Caco-2 (cell line): ENCODE measurements around the gene SGMS1. TPM values are rescaled to one million over a fixed set of nuclear protein-coding genes. Genes with fewer than 3 reads are reported as not detected.

Source experiments
- BruUV-seq: library from RNA; stranded (reverse); fragments of 400-500 nt; replicated peaks from 2 replicates; lab custom pipeline; 2021; lab: Mats Ljungman, UMichigan
- CTCF ChIA-PET: fragments of 300-600 bp; sonication (Branson Sonifier 250); formaldehyde crosslinking; loops from one replicate; lab custom pipeline; 2022; ENCODE audit warnings: antibody characterized with exemption; lab: Charles Lee
- POLR2A ChIA-PET: fragments of 300-600 bp; sonication (Branson Sonifier 250); formaldehyde crosslinking; loops from one replicate; lab custom pipeline; 2022; ENCODE audit warnings: antibody characterized with exemption; lab: Charles Lee
- DNase-seq, 2 experiments: peaks; one replicate each; pipeline versions ENCODE4 v3.0.0 to v3.0.0-alpha.2; 2020 to 2022
- H3K27me3 ChIP-seq: replicated peaks from 2 replicates; pipeline ENCODE4 v1.6.0; 2011; ENCODE audit warnings: low read length; ENCODE audit not compliant: control insufficient read depth, insufficient read depth
- H3K36me3 ChIP-seq: 2 replicates; pipeline ENCODE4 v1.5.1; 2011; ENCODE audit warnings: low read length; ENCODE audit not compliant: control insufficient read depth, insufficient read depth
- H3K4me1 ChIP-seq: fragments of 250-450 bp; sonication (Bioruptor Pico); 2 replicates; pipeline ENCODE4 v1.5.1; 2020; ENCODE audit warnings: mild to moderate bottlenecking
- H3K4me3 ChIP-seq: 2 replicates; pipeline ENCODE4 v1.5.1; 2011; ENCODE audit warnings: low read depth, mild to moderate bottlenecking, control low read depth, low read length
- H3K9me3 ChIP-seq: fragments of 250-450 bp; sonication (Bioruptor Pico); 2 replicates; pipeline ENCODE4 v1.5.1; 2020; ENCODE audit warnings: mild to moderate bottlenecking, moderate library complexity
- H3K27ac Mint-ChIP-seq: one replicate; pipeline ENCODE4 v1.8.0; 2022; ENCODE audit warnings: mixed read lengths; ENCODE audit not compliant: unreplicated experiment
- H3K27me3 Mint-ChIP-seq: one replicate; pipeline ENCODE4 v1.8.0; 2022; ENCODE audit warnings: mixed read lengths; ENCODE audit not compliant: insufficient read depth, unreplicated experiment
- H3K36me3 Mint-ChIP-seq: one replicate; pipeline ENCODE4 v1.8.0; 2022; ENCODE audit warnings: mild to moderate bottlenecking, mixed read lengths; ENCODE audit not compliant: insufficient read depth, unreplicated experiment
- H3K4me1 Mint-ChIP-seq: one replicate; pipeline ENCODE4 v1.8.0; 2022; ENCODE audit warnings: low read depth, mixed read lengths; ENCODE audit not compliant: unreplicated experiment
- H3K4me3 Mint-ChIP-seq: one replicate; pipeline ENCODE4 v1.8.0; 2022; ENCODE audit warnings: mild to moderate bottlenecking, moderate library complexity, mixed read lengths; ENCODE audit not compliant: unreplicated experiment
- H3K9me3 Mint-ChIP-seq: one replicate; pipeline ENCODE4 v1.8.0; 2022; ENCODE audit warnings: mixed read lengths; ENCODE audit not compliant: unreplicated experiment
- intact Hi-C: fragments of 100-400 bp; cut with micrococcal nuclease; formaldehyde crosslinking; loops from one replicate; pipeline ENCODE4 v1.10.0; 2022; ENCODE audit not compliant: unreplicated experiment
- total RNA-seq: library from RNA; stranded (reverse); gene quantifications from 2 replicates; pipeline ENCODE4 v1.2.3, GENCODE V29; 2022
- TF ChIP-seq, protein P1 (sequence below), 2 experiments: fragments of 200-600 bp in 1 of 2; IDR thresholded peaks; 1 replicate in 1 of 2; 2 replicates in 1 of 2; pipeline versions ENCODE4 v1.5.1 to v1.8.0; 2011 to 2022; ENCODE audit warnings: antibody characterized with exemption in 1 of 2, control low read depth in 1 of 2, inconsistent platforms in 1 of 2, low read depth in 1 of 2, low read length in 1 of 2, mild to moderate bottlenecking in 1 of 2, moderate library complexity in 1 of 2; ENCODE audit not compliant: insufficient read depth in 1 of 2, severe bottlenecking in 1 of 2, unreplicated experiment in 1 of 2

The SGMS1 gene
- total RNA-seq, 1 experiment from 2014 or later, result 30.5 TPM

DNA sequence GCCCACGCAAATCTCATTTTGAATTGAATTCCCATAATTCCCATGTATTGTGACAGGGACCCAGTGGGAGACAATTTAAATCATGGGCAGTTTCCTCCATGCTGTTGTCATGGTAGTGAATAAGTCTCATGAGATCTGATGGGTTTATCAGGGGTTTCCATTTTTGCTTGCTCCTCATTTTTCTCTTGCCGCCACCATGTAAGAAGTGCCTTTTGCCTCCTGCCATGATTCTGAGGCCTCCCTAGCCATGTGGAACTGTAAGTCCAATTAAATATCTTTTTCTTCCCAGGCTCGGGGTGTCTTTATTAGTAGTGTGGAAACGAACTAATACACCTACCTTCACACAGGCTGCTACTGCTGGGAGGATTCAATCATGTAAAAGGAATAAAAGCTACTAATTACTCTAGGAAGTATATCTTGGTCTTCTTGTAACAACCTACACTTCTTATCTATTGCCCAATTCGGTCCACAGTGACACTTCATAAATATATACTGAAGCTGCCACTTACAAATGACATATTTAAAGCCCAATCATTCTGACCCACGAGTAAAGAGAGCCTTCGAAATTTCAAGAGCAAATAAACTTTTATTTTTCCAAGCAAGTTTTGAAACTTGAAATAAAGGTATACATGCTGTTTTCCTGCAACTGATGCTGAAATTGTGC lies 272.1 kb downstream of the SGMS1 start:
- H3K9me3 Mint-ChIP-seq, result peaks cover 18% of the 10 kb centered on the region
- H3K36me3 Mint-ChIP-seq, result peaks cover 14% of the 10 kb centered on the region
- H3K27ac Mint-ChIP-seq, result no peak overlapping the region
- H3K27me3 Mint-ChIP-seq, result no peaks in the 10 kb centered on the region
- Histone ChIP-seq H3K9me3 (peaks cover 18% of the 10 kb centered on the region; the same call in 1 of the 2 replicates), H3K36me3 (no peaks in the 10 kb centered on the region; the same call in 1 of the 2 replicates), H3K4me3 (no peak overlapping the region), H3K4me1 (no peaks in the 10 kb centered on the region), H3K27me3 (no peaks in the 10 kb centered on the region)
- DNase-seq, result no peak
- intact Hi-C loops, result no loop called here
- no TSS peak for BruUV-seq
- ChIA-PET CTCF (no interaction called here), POLR2A (no interaction called here)
- no peak overlapping the region for H3K4me3 Mint-ChIP-seq
- TF ChIP-seq, protein P1, sequence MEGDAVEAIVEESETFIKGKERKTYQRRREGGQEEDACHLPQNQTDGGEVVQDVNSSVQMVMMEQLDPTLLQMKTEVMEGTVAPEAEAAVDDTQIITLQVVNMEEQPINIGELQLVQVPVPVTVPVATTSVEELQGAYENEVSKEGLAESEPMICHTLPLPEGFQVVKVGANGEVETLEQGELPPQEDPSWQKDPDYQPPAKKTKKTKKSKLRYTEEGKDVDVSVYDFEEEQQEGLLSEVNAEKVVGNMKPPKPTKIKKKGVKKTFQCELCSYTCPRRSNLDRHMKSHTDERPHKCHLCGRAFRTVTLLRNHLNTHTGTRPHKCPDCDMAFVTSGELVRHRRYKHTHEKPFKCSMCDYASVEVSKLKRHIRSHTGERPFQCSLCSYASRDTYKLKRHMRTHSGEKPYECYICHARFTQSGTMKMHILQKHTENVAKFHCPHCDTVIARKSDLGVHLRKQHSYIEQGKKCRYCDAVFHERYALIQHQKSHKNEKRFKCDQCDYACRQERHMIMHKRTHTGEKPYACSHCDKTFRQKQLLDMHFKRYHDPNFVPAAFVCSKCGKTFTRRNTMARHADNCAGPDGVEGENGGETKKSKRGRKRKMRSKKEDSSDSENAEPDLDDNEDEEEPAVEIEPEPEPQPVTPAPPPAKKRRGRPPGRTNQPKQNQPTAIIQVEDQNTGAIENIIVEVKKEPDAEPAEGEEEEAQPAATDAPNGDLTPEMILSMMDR (IDR thresholded peaks at IDR 0.05; ENCODE audit: insufficient read depth in 1 of 2, low read depth in 1 of 2, low read length in 1 of 2, severe bottlenecking in 1 of 2, unreplicated experiment in 1 of 2), result no peak
- H3K4me1 Mint-ChIP-seq, result no peaks in the 10 kb centered on the region

DNA sequence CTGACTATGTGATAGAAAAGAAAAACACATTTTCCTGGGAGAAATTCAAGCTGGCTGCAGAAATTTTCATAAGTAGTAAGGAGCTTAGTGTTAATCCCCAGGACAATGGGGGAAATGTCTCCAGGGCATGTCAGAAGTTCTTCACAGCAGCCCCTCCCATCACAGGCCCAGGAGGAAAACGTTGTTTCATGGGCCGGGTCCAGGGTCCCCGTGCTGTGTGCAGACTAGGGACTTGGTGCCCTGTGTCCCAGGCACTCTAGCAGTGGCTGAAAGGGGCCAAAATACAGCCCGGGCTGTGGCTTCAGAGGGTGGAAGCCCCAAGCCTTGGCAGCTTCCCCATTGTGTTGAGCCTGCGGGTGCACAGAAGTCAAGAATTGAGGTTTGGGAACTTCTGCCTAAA lies 273.4 kb downstream of the SGMS1 start:
- POLR2A ChIA-PET, result no interaction called here
- CTCF ChIA-PET, result no interaction called here
- Histone ChIP-seq H3K9me3 (peaks cover 18% of the 10 kb centered on the region; the same call in 1 of the 2 replicates), H3K27me3 (no peaks in the 10 kb centered on the region), H3K4me3 (no peak overlapping the region), H3K36me3 (no peaks in the 10 kb centered on the region; the same call in 1 of the 2 replicates), H3K4me1 (no peaks in the 10 kb centered on the region)
- DNase-seq, result no peak
- H3K4me3 Mint-ChIP-seq, result no peak overlapping the region
- peaks cover 10% of the 10 kb centered on the region for H3K36me3 Mint-ChIP-seq
- H3K27me3 Mint-ChIP-seq, result no peaks in the 10 kb centered on the region
- H3K4me1 Mint-ChIP-seq, result no peaks in the 10 kb centered on the region
- intact Hi-C loops, result no loop called here
- H3K27ac Mint-ChIP-seq, result no peak overlapping the region
- peaks cover 18% of the 10 kb centered on the region for H3K9me3 Mint-ChIP-seq
- TF ChIP-seq, protein P1 (IDR thresholded peaks at IDR 0.05; ENCODE audit: insufficient read depth in 1 of 2, low read depth in 1 of 2, low read length in 1 of 2, severe bottlenecking in 1 of 2, unreplicated experiment in 1 of 2), result no peak
- BruUV-seq, result no TSS peak

GRCh38 chr10:50349554-50349953 lies 274.2 kb downstream of the SGMS1 start:
- no peak overlapping the region for H3K4me3 Mint-ChIP-seq
- Histone ChIP-seq H3K36me3 (no peaks in the 10 kb centered on the region), H3K27me3 (no peaks in the 10 kb centered on the region), H3K4me3 (no peak overlapping the region), H3K9me3 (peaks cover 18% of the 10 kb centered on the region; the same call in 1 of the 2 replicates), H3K4me1 (no peaks in the 10 kb centered on the region)
- no peak for DNase-seq
- ChIA-PET POLR2A (no interaction called here), CTCF (no interaction called here)
- no TSS peak for BruUV-seq
- peaks cover 8% of the 10 kb centered on the region for H3K36me3 Mint-ChIP-seq
- intact Hi-C loops, result no loop called here
- H3K27me3 Mint-ChIP-seq, result no peaks in the 10 kb centered on the region
- TF ChIP-seq, protein P1 (IDR thresholded peaks at IDR 0.05; ENCODE audit: insufficient read depth in 1 of 2, low read depth in 1 of 2, low read length in 1 of 2, severe bottlenecking in 1 of 2, unreplicated experiment in 1 of 2), result no peak
- peaks cover 18% of the 10 kb centered on the region for H3K9me3 Mint-ChIP-seq
- H3K27ac Mint-ChIP-seq, result no peak overlapping the region
- H3K4me1 Mint-ChIP-seq, result no peaks in the 10 kb centered on the region
